ENCODE results near the gene PPP1R13B.
A peak's percentile ranks its signal among the peaks of the same experiment; 100 is the strongest.

The PPP1R13B gene

GRCh38 chr14:103846543-103847450 lies 578 bp downstream of the PPP1R13B start:
- POLR2A ChIA-PET = interaction anchor here (0.6 to 1.0 kb wide), 3 partner anchors 8 to 46 kb away, joined by 3 to 4 read pairs (median 3); no protein-coding TSS in a partner anchor
- CTCF ChIA-PET = no interaction called here
- TF ChIP-seq ZNF157 (tag by site-specific recombination; IDR thresholded peaks at IDR 0.05) (no peak), ZBTB17 (tag by site-specific recombination; IDR thresholded peaks at IDR 0.05) (peak; percentile 88), SP2 (tag by site-specific recombination; IDR thresholded peaks at IDR 0.05) (peak; percentile 31), IKZF3 (tag by site-specific recombination; IDR thresholded peaks at IDR 0.05) (peak; percentile 8; the same call in 1 of the 2 replicates), ZNF610 (tag by site-specific recombination; IDR thresholded peaks at IDR 0.05; ENCODE audit: borderline replicate concordance) (no peak), KLF8 (tag by site-specific recombination; IDR thresholded peaks at IDR 0.05) (peak; percentile 47; the same call in 1 of the 2 replicates), ZNF670 (tag by site-specific recombination; IDR thresholded peaks at IDR 0.05; ENCODE audit: low read depth) (no peak), ZBTB8A (tag by site-specific recombination; IDR thresholded peaks at IDR 0.05) (peak; percentile 93), ZNF280C (tag by site-specific recombination; IDR thresholded peaks at IDR 0.05) (no peak), ZNF335 (tag by site-specific recombination; conservative IDR thresholded peaks at IDR 0.05) (peak; percentile 90), ZSCAN18 (tag by site-specific recombination; IDR thresholded peaks at IDR 0.05) (no peak), ZNF76 (tag by site-specific recombination; IDR thresholded peaks at IDR 0.05; ENCODE audit: borderline replicate concordance, low read depth) (peak; percentile 42; the same call in 1 of the 2 replicates), GLIS2 (tag by site-specific recombination; IDR thresholded peaks at IDR 0.05) (peak; percentile 76), ZEB2 (tag by site-specific recombination; IDR thresholded peaks at IDR 0.05) (0 out of 2 replicates have a peak, but pooled peaks have one; percentile 63), ZNF747 (tag by site-specific recombination; IDR thresholded peaks at IDR 0.05) (no peak), ZBTB10 (tag by site-specific recombination; IDR thresholded peaks at IDR 0.05) (no peak), GLIS1 (tag by site-specific recombination; IDR thresholded peaks at IDR 0.05) (peak; percentile 16; the same call in 1 of the 2 replicates), ZFHX2 (tag by site-specific recombination; conservative IDR thresholded peaks at IDR 0.05) (peak; percentile 48), ZXDB (tag by site-specific recombination; IDR thresholded peaks at IDR 0.05) (0 out of 2 replicates have a peak, but pooled peaks have one; percentile 31), ZNF2 (tag by site-specific recombination; IDR thresholded peaks at IDR 0.05) (no peak), ZBTB26 (tag by site-specific recombination; optimal IDR thresholded peaks at IDR 0.05) (peak; percentile 91), ZNF146 (tag by site-specific recombination; IDR thresholded peaks at IDR 0.05) (no peak), BCL6B (tag by site-specific recombination; IDR thresholded peaks at IDR 0.05) (no peak), ZBTB44 (tag by site-specific recombination; IDR thresholded peaks at IDR 0.05) (no peak)

More at GRCh38 chr14:103846543-103847450, 578 bp downstream of the PPP1R13B start:
- Histone ChIP-seq H3K9me3 (ENCODE audit: control insufficient read depth, insufficient read depth, low read depth, low read length) (no peaks in the 10 kb centered on the region), H3K4me3 (ENCODE audit: low read depth, low read length) (peak overlapping the region; percentile 82), H3K4me1 (ENCODE audit: control insufficient read depth, insufficient read depth, low read length) (peaks cover 11% of the 10 kb centered on the region), H3K36me3 (ENCODE audit: control insufficient read depth in 2 of 2, insufficient read depth in 1 of 2, low read length in 2 of 2) (no peaks in the 10 kb centered on the region; a peak in 1 of 3 replicates), H3K27ac (ENCODE audit: extremely low read depth, low read depth, low read length) (peak overlapping the region; percentile 74; the same call in 1 of the 2 replicates)

All from HEK293 (cell line).